CD4-positive, CD25-positive, alpha-beta regulatory T cell (primary cell): ENCODE results near the gene SH3BP4. TPM values are rescaled to one million over a fixed set of nuclear protein-coding genes. Genes with fewer than 3 reads are reported as not detected.

ENCODE experiments used
- ATAC-seq, 2 donors: fragments of 150-1000 bp; cut with Tn5 transposase; one replicate each; pipeline ENCODE4 v1.10.0; 2021; ENCODE audit warnings: low read depth in 2 of 2, moderate number of reproducible peaks in 2 of 2, moderate library complexity in 1 of 2
- DNase-seq, 3 donors: peaks; one replicate each; pipeline versions ENCODE4 v3.0.0 to v3.0.0-alpha.2; 2012 to 2022; ENCODE audit warnings: mixed read lengths in 1 of 3
- H3K27ac ChIP-seq: one replicate; pipeline ENCODE4 v1.7.0; 2013; ENCODE audit warnings: mild to moderate bottlenecking, low read length; ENCODE audit not compliant: insufficient read depth, poor library complexity, severe bottlenecking
- H3K27me3 ChIP-seq: one replicate; pipeline ENCODE4 v1.7.0; 2013; ENCODE audit warnings: low read length; ENCODE audit not compliant: control insufficient read depth, insufficient read depth
- H3K36me3 ChIP-seq: one replicate; pipeline ENCODE4 v1.7.0; 2013; ENCODE audit warnings: mild to moderate bottlenecking, low read length, moderate library complexity; ENCODE audit not compliant: control insufficient read depth, insufficient read depth
- H3K4me1 ChIP-seq: 2 replicates; pipeline ENCODE4 v1.7.0; 2013; ENCODE audit warnings: mild to moderate bottlenecking, low read length; ENCODE audit not compliant: insufficient read depth, control insufficient read depth, poor library complexity, severe bottlenecking
- H3K4me3 ChIP-seq: one replicate; pipeline ENCODE4 v1.7.0; 2013; ENCODE audit warnings: low read depth, mild to moderate bottlenecking, low read length, moderate library complexity
- H3K9me3 ChIP-seq, 2 experiments: 1 replicate in 1 of 2; 2 replicates in 1 of 2; pipeline ENCODE4 v1.7.0; 2013; ENCODE audit warnings: low read length in 2 of 2, mild to moderate bottlenecking in 1 of 2, moderate library complexity in 1 of 2; ENCODE audit not compliant: control insufficient read depth in 2 of 2
- H3K27ac Mint-ChIP-seq, 3 donors: one replicate each; pipeline ENCODE4 v1.8.0; 2020 to 2022; ENCODE audit warnings: mild to moderate bottlenecking in 3 of 3, mixed read lengths in 3 of 3, moderate library complexity in 2 of 3
- H3K27me3 Mint-ChIP-seq: one replicate; pipeline ENCODE4 v1.8.0; 2022; ENCODE audit warnings: mild to moderate bottlenecking, mixed read lengths
- H3K36me3 Mint-ChIP-seq: one replicate; pipeline ENCODE4 v1.8.0; 2020; ENCODE audit warnings: mixed read lengths
- H3K4me1 Mint-ChIP-seq, 4 donors: one replicate each; pipeline ENCODE4 v1.8.0; 2020 to 2022; ENCODE audit warnings: mixed read lengths in 4 of 4, mild to moderate bottlenecking in 1 of 4
- H3K4me3 Mint-ChIP-seq, 4 donors: one replicate each; pipeline ENCODE4 v1.8.0; 2020 to 2022; ENCODE audit warnings: mild to moderate bottlenecking in 4 of 4, mixed read lengths in 4 of 4, moderate library complexity in 3 of 4
- H3K9me3 Mint-ChIP-seq, 7 donors: one replicate each; pipeline ENCODE4 v1.8.0; 2020 to 2022; ENCODE audit warnings: mixed read lengths in 7 of 7, mild to moderate bottlenecking in 3 of 7, moderate library complexity in 2 of 7
- polyA plus RNA-seq, 4 donors: library from polyadenylated mRNA; unstranded; fragments of 300-500 nt; fragmentation: Illumina TruSeq; gene quantifications; one replicate each; pipeline ENCODE4 v1.2.3, GENCODE V29; 2021
- total RNA-seq: library from RNA; stranded (reverse); gene quantifications from one replicate; pipeline ENCODE4 v1.2.3, GENCODE V29; 2022

Gene SH3BP4
- total and polyA plus RNA-seq, 5 donors from 2014 or later: 0.37 TPM; not detected in 4

DNA sequence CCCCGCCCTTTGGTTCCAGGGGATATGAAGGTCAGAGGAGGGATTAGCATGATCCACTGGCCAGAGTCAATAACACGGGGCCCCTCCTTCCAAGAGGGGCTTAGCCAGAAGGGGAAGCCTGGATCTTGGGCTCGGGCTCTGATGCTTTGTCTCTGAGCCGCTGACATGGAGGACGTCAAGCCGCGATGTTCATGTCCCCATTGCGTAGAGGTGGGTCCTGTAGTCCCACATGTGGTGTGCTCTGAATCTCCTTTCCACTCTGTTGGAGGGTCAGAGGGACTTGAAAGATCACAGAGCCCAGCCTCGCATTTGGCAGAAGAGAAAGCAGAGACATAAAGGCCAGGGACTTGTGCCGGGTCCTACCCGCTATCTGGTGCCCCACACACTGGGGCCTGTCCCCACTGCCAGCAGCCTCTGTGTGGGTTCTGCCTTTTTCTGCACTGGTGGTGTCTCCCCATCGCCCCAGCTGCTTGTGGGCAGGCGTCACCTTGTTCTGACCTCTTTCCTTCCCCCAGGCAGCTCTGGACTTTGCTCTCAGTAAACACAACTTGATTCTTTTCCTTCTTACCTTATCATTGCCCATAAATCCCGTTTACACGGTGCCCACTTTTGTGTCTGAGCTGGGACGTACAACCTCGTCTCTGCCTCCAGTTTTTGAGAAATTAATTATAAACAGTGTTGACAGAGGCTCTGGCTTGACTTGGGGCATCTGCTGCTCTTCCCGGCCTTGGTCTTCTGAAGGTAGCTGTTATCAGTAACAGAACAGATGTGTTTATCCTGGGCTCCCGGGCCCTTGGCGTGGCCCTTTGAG lies 48.8 kb downstream of the SH3BP4 start:
- no peaks in the 10 kb centered on the region for H3K27me3 ChIP-seq
- H3K27ac Mint-ChIP-seq: no peak overlapping the region
- no peaks in the 10 kb centered on the region for H3K36me3 Mint-ChIP-seq
- H3K4me1 ChIP-seq: no peaks in the 10 kb centered on the region
- peaks cover 4% of the 10 kb centered on the region for H3K27me3 Mint-ChIP-seq
- no peaks in the 10 kb centered on the region for H3K9me3 Mint-ChIP-seq
- no peak overlapping the region for H3K4me3 Mint-ChIP-seq
- H3K36me3 ChIP-seq: no peaks in the 10 kb centered on the region
- H3K4me3 ChIP-seq: no peak overlapping the region
- no peak overlapping the region for H3K27ac ChIP-seq
- ATAC-seq: no peak
- no peak for DNase-seq
- H3K4me1 Mint-ChIP-seq: no peaks in the 10 kb centered on the region
- no peaks in the 10 kb centered on the region for H3K9me3 ChIP-seq

DNA sequence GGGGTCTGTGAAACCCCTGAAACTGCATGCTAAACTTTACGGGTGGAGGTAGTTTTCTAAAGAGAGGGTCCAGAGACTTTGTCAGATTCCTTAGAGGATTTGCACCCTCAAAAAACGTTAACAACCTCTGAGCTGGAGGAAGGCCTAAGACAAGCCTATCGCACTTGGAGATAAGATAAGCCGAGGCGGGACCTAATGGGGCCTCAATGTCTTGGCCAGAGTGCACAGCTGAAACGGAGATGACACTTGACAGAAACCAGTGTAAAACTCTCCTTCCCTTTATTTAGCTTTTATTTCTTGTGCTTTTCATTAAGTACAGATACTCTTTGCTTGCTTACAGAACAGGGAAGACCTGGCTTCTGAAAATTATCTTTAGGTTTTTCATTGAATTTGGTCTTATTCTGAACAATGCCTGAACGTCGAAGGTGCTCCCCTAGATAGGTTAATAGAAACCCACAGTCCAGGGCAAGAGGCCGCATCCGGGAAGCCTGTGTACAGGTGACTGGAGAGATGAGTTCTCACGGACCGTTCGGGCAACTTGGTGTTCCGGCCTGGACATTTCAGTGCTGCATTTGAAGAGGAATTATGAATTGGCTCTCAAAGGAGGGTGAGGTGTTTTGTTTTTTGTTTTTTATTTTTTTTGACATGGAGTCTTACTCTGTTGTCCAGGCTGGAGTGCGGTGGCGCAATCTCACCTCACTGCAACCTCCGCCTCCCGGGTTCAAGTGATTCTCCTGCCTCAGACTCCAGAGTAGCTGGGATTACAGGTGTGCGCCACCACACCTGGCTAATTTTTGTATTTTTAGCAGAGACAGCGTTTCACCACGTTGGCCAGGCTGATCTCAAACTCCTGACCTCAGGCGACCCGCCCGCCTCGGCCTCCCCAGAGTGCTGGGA lies 49.7 kb downstream of the SH3BP4 start:
- Mint-ChIP-seq H3K36me3 (no peaks in the 10 kb centered on the region), H3K27ac (no peak overlapping the region), H3K4me3 (no peak overlapping the region), H3K27me3 (peaks cover 4% of the 10 kb centered on the region), H3K9me3 (no peaks in the 10 kb centered on the region), H3K4me1 (no peaks in the 10 kb centered on the region)
- ATAC-seq (no peak), DNase-seq (no peak)
- Histone ChIP-seq H3K27ac (no peak overlapping the region), H3K4me3 (no peak overlapping the region), H3K36me3 (no peaks in the 10 kb centered on the region), H3K27me3 (no peaks in the 10 kb centered on the region), H3K4me1 (no peaks in the 10 kb centered on the region), H3K9me3 (no peaks in the 10 kb centered on the region)

DNA sequence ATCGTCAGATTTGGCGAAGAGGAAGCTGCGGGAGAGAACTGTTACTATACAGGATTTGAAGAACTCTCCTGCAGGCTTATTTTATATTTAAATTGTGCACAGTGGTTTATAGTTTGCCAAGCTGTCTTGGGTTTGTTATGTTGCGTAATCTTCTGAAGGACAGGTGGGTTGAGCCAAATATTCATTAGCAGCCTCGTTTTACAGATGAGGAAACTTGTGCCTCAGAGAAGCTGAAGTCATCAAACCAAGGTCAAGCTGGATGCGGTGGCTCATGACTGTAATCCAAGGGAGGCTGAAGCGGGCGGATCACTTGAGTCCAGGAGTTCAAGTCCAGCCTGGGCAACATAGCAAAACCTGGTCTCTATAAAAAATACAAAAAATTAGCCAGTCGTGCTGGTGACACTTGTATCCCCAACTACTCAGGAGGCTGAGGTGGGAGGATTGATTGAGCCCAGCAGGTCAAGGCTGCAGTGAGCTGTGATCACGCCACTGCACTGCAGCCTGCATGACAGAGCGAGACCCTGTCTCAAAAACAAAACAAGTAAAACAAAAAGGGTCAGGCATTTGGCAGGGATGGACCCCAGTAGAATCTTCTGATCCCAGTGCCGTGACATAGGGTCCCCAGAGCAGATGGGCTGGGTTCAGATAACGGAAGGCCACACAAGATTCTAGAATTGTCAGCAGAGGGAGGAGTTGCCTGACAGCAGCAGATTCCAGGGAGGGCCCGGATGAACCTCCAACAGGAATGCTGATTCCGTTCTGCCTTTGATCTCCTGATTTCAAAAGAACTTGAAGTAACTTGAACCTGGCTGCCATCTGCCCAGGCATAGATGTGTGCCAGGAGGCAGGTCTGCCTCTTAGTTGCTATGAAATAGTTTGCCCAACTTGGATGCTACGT lies 50.6 kb downstream of the SH3BP4 start:
- Histone ChIP-seq H3K36me3 (no peaks in the 10 kb centered on the region), H3K27me3 (no peaks in the 10 kb centered on the region), H3K27ac (no peak overlapping the region), H3K4me3 (no peak overlapping the region), H3K4me1 (no peaks in the 10 kb centered on the region), H3K9me3 (no peaks in the 10 kb centered on the region)
- DNase-seq (no peak), ATAC-seq (no peak)
- peaks cover 0 to under 1% (median 0%) of the 10 kb centered on the region in 7 donors for H3K9me3 Mint-ChIP-seq
- H3K27ac Mint-ChIP-seq: no peak overlapping the region
- peaks cover 4% of the 10 kb centered on the region for H3K27me3 Mint-ChIP-seq
- H3K4me3 Mint-ChIP-seq: no peak overlapping the region
- no peaks in the 10 kb centered on the region for H3K4me1 Mint-ChIP-seq
- no peaks in the 10 kb centered on the region for H3K36me3 Mint-ChIP-seq

DNA sequence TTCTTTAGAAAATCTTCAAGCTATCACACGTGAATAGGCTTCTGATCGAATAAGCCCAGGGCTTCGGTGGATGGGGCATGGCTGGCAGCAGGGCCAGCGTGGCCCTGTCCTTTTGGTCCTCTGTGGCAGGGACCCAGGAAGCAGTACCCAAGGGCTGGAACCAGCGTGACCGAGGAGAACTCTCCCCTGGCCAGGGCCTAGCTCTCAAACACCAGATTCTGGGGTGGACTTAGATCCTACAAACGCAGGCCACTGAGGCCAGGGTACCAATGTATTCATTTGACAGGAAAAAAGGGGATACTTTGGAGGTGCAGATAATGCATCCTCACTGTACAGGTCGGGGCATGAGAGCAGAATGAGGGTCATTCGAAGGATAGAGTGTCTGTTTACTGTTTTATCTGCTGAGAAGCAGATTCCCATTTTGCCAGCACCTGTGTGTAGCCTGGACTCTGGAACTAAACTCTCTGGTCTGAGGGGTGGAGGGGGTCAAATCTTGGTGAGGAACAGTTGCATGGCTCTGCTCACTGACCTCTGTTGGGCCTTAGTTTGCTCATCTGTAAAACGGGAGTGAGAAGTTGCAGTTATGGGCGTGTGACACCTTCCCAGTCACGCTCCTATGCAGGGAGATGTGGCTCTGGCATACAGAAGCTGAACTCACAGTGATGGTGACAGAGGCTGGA lies 51.4 kb downstream of the SH3BP4 start:
- no peak for ATAC-seq

DNA sequence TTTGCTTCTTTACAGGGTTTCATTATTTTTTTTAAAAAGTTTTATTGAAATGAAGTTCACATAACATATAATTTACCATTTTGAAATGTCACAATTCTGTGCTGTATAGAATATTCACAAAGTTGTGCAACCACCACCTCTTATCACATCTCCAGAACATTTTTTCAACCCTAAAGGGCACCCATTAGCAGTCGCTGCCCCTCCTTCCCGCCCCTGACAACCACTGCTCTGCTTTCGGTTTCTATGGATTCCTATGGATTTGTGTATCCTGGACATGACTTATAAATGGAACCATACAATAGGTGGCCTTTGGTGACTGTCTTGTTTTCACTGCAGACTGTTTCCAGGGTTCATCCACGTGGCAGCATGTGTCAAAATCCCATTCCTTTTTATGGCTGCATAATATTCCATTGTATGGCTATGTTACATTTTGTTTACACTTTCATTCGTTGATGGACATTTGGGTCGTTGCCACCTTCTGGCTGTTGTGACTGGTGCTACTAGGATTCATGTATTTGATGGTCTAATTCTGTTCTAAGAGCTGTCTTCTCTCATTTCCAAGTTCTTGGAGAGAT lies 52.6 kb downstream of the SH3BP4 start:
- H3K27me3 Mint-ChIP-seq: peaks cover 6% of the 10 kb centered on the region
- no peak for DNase-seq
- Histone ChIP-seq H3K36me3 (no peaks in the 10 kb centered on the region), H3K27me3 (no peaks in the 10 kb centered on the region), H3K4me1 (no peaks in the 10 kb centered on the region), H3K27ac (no peak overlapping the region), H3K4me3 (no peak overlapping the region), H3K9me3 (no peaks in the 10 kb centered on the region)
- H3K36me3 Mint-ChIP-seq: no peaks in the 10 kb centered on the region
- peak overlapping the region in 1 of 3 donors; percentile 48 for H3K27ac Mint-ChIP-seq
- no peaks in the 10 kb centered on the region for H3K4me1 Mint-ChIP-seq
- peaks cover 0 to 1% (median 0%) of the 10 kb centered on the region in 7 donors for H3K9me3 Mint-ChIP-seq
- ATAC-seq: no peak
- H3K4me3 Mint-ChIP-seq: no peak overlapping the region

More for the DNA sequence above, 51.4 kb downstream of the SH3BP4 start:
- no peaks in the 10 kb centered on the region for H3K9me3 ChIP-seq
- no peak overlapping the region for H3K27ac ChIP-seq
- DNase-seq: no peak
- Mint-ChIP-seq H3K27ac (no peak overlapping the region), H3K27me3 (peaks cover 4% of the 10 kb centered on the region), H3K36me3 (no peaks in the 10 kb centered on the region), H3K9me3 (peaks cover 0 to 1% (median 0%) of the 10 kb centered on the region in 7 donors), H3K4me3 (no peak overlapping the region), H3K4me1 (no peaks in the 10 kb centered on the region)
- no peaks in the 10 kb centered on the region for H3K4me1 ChIP-seq
- no peaks in the 10 kb centered on the region for H3K36me3 ChIP-seq
- H3K4me3 ChIP-seq: no peak overlapping the region
- no peaks in the 10 kb centered on the region for H3K27me3 ChIP-seq

DNA sequence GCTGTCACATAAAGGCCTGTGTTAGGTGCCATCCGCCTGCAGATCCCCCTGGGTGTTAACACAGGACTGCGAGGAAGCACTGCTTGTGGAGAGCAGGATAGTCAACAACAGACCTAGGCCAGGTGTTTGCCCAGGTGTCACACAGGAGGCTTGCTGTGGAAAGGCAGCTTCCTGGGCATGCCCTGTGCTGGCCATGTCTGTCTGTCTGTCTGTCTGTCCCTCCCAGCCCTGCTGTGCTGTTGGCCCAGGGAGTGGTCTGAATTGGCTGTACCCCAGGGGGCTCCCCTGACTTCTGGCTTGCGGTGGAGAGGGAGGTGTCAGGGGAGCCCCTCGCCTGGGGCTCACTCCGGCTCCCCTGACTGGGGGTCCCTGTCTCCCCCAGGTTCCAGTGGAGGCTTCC lies 53.2 kb downstream of the SH3BP4 start:
- H3K9me3 Mint-ChIP-seq: peaks cover 0 to 3% (median 0%) of the 10 kb centered on the region in 7 donors
- Histone ChIP-seq H3K36me3 (no peaks in the 10 kb centered on the region), H3K27ac (no peak overlapping the region), H3K4me3 (no peak overlapping the region), H3K4me1 (no peaks in the 10 kb centered on the region), H3K9me3 (no peaks in the 10 kb centered on the region), H3K27me3 (no peaks in the 10 kb centered on the region)
- H3K27me3 Mint-ChIP-seq: peaks cover 8% of the 10 kb centered on the region
- DNase-seq: no peak
- no peak for ATAC-seq
- peak overlapping the region in 1 of 3 donors; percentile 48 for H3K27ac Mint-ChIP-seq
- H3K4me1 Mint-ChIP-seq: no peaks in the 10 kb centered on the region
- H3K4me3 Mint-ChIP-seq: no peak overlapping the region
- no peaks in the 10 kb centered on the region for H3K36me3 Mint-ChIP-seq
